ENCODE measurements around the gene C19orf12.

The C19orf12 gene

DNA sequence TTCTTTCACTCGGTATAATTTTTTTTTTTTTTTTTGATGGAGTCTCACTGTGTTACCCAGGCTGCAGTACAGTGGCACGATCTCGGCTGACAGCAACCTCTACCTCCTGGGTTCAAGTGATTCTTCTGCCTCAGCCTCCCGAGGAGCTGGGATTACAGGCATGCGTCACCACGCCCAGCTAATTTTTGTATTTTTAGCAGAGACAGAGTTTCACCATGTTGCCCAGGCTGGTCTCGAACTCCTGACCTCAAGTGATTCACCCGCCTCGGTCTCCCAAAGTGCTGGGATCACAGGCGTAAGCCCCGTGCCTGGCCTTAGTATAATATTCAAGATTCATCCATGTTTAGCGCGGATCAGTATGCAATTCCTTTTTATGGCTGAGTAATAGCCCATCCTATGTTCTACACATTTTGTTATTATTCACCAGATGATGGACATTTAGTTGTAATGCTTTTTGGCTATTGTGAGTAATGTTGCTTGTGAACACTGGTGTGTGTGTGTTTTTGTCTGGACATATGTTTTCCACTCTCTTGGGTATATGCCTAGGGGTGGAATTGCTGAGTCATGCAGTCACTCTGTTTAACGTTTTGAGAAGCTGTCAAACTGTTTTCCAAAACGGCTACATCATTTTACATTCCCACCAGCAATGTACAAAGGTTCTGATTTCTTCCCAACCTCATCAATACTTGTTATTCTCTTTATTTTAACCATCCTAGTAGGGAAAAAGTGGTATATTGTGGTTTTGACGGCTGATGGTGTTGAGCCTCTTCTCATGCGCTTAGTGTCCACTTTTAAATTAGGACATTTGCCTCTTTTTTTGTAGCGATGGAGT is 26.9 kb downstream of the C19orf12 start:
- no peak overlapping the region for H2AFZ ChIP-seq (ENCODE audit: low read depth, low read length, severe bottlenecking)
- no peaks in the 10 kb centered on the region for H3K9me2 ChIP-seq (replicated peaks; ENCODE audit: insufficient read depth, low read length)
- no peaks in the 10 kb centered on the region for H3K36me3 ChIP-seq (ENCODE audit: low read length)
- H3K79me2 ChIP-seq (ENCODE audit: insufficient read depth, low read length): no peaks in the 10 kb centered on the region
- no peak overlapping the region for H3K27ac ChIP-seq (ENCODE audit: low read depth, low read length)
- H3K27me3 ChIP-seq (ENCODE audit: low read length): no peaks in the 10 kb centered on the region
- no peaks in the 10 kb centered on the region; the same call in 1 of the 2 replicates for H3K9me3 ChIP-seq (ENCODE audit: insufficient read depth, low read length)
- H4K20me1 ChIP-seq (ENCODE audit: low read depth, low read length): no peaks in the 10 kb centered on the region
- H3K4me3 ChIP-seq (ENCODE audit: insufficient read depth, low read length, poor library complexity, severe bottlenecking): no peak overlapping the region
- no peak overlapping the region for H3K4me2 ChIP-seq (ENCODE audit: low read depth, low read length, poor library complexity, severe bottlenecking)
- TF ChIP-seq EZH2phosphoT487 (conservative IDR thresholded peaks at IDR 0.05; ENCODE audit: low read length): no peak
- TF ChIP-seq, protein P1, sequence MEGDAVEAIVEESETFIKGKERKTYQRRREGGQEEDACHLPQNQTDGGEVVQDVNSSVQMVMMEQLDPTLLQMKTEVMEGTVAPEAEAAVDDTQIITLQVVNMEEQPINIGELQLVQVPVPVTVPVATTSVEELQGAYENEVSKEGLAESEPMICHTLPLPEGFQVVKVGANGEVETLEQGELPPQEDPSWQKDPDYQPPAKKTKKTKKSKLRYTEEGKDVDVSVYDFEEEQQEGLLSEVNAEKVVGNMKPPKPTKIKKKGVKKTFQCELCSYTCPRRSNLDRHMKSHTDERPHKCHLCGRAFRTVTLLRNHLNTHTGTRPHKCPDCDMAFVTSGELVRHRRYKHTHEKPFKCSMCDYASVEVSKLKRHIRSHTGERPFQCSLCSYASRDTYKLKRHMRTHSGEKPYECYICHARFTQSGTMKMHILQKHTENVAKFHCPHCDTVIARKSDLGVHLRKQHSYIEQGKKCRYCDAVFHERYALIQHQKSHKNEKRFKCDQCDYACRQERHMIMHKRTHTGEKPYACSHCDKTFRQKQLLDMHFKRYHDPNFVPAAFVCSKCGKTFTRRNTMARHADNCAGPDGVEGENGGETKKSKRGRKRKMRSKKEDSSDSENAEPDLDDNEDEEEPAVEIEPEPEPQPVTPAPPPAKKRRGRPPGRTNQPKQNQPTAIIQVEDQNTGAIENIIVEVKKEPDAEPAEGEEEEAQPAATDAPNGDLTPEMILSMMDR (IDR thresholded peaks at IDR 0.05; ENCODE audit: insufficient read depth, low read length, poor library complexity, severe bottlenecking): no peak
- H3F3A ChIP-seq (ENCODE audit: insufficient read depth): no peaks in the 10 kb centered on the region
- no peak overlapping the region for H3K9ac ChIP-seq (ENCODE audit: low read length)

DNA sequence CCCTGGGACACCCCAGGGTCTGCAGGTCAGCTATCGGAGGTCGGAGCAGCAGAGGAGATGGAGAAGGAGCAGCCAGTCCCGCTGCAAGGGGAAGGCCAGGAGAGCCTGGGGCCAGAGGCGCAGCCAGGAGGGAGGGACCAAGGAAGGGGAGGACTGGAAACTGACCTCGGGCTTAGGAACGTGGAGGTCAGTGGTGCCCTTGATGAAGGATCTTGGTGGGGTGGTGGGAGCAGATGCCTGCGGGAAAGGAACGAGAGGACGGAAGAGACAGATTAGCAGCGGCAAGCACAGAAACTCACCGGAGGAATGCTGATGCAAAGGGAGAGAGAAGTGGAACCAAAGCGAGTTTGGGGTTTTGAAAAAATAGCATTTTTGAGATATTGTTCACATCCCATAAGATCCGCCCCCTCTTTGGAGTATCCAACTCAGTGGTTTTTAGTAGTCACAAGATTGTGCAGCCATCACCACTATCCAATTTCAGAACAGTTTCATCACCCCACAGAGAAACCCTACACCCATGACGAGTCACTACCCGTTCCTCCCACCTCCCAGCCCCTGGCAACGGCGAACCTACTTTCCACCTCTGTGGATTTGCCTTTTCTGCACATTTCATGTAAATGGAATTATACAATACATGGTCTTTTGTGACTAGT is 27.7 kb downstream of the C19orf12 start:
- Histone ChIP-seq H3K9me3 (ENCODE audit: insufficient read depth, low read length) (no peaks in the 10 kb centered on the region; the same call in 1 of the 2 replicates), H3K4me3 (ENCODE audit: insufficient read depth, low read length, poor library complexity, severe bottlenecking) (no peak overlapping the region), H4K20me1 (ENCODE audit: low read depth, low read length) (no peaks in the 10 kb centered on the region), H3K36me3 (ENCODE audit: low read length) (no peaks in the 10 kb centered on the region), H3F3A (ENCODE audit: insufficient read depth) (no peaks in the 10 kb centered on the region), H3K9me2 (replicated peaks; ENCODE audit: insufficient read depth, low read length) (no peaks in the 10 kb centered on the region), H3K9ac (ENCODE audit: low read length) (no peak overlapping the region), H2AFZ (ENCODE audit: low read depth, low read length, severe bottlenecking) (no peak overlapping the region), H3K27me3 (ENCODE audit: low read length) (no peaks in the 10 kb centered on the region), H3K79me2 (ENCODE audit: insufficient read depth, low read length) (no peaks in the 10 kb centered on the region), H3K4me2 (ENCODE audit: low read depth, low read length, poor library complexity, severe bottlenecking) (no peak overlapping the region), H3K27ac (ENCODE audit: low read depth, low read length) (no peak overlapping the region)
- TF ChIP-seq, protein P1 (IDR thresholded peaks at IDR 0.05; ENCODE audit: insufficient read depth, low read length, poor library complexity, severe bottlenecking): no peak
- no peak for TF ChIP-seq EZH2phosphoT487 (conservative IDR thresholded peaks at IDR 0.05; ENCODE audit: low read length)

DNA sequence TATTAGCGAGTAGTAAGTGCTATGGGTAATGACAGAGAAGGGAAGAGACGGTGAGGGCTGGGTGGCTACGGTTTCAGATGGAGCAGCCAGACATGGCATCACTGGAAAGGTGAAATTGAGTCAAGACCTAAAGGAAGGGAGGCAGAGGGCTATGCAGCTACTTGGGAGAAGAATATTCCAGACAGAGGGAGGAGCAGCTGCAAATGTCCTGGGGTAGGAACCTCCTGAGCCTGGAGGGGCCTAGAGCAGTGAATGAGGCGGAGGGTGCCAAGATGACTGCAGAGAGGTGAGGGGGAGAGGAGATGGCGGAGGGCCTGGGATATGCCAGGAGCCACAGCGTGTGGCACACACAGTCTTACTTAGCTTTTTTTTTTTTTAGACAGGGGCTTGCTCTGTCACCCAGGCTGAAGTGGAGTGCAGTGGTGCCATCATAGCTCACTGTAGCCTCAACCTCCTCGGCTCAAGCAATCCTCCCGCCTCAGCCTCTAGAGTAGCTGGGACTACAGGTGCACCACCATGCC is 28.7 kb downstream of the C19orf12 start:
- Histone ChIP-seq H3F3A (ENCODE audit: insufficient read depth) (no peaks in the 10 kb centered on the region), H3K9me2 (replicated peaks; ENCODE audit: insufficient read depth, low read length) (no peaks in the 10 kb centered on the region), H3K27me3 (ENCODE audit: low read length) (no peaks in the 10 kb centered on the region), H3K9me3 (ENCODE audit: insufficient read depth, low read length) (no peaks in the 10 kb centered on the region; the same call in 1 of the 2 replicates), H4K20me1 (ENCODE audit: low read depth, low read length) (no peaks in the 10 kb centered on the region), H2AFZ (ENCODE audit: low read depth, low read length, severe bottlenecking) (no peak overlapping the region), H3K4me2 (ENCODE audit: low read depth, low read length, poor library complexity, severe bottlenecking) (no peak overlapping the region), H3K79me2 (ENCODE audit: insufficient read depth, low read length) (no peaks in the 10 kb centered on the region), H3K27ac (ENCODE audit: low read depth, low read length) (no peak overlapping the region), H3K9ac (ENCODE audit: low read length) (no peak overlapping the region), H3K4me3 (ENCODE audit: insufficient read depth, low read length, poor library complexity, severe bottlenecking) (no peak overlapping the region), H3K36me3 (ENCODE audit: low read length) (no peaks in the 10 kb centered on the region)
- TF ChIP-seq, protein P1 (IDR thresholded peaks at IDR 0.05; ENCODE audit: insufficient read depth, low read length, poor library complexity, severe bottlenecking): no peak
- no peak for TF ChIP-seq EZH2phosphoT487 (conservative IDR thresholded peaks at IDR 0.05; ENCODE audit: low read length)
